GM13976 (cell line): ENCODE data around the gene ZNF407.

Source experiments
- DNase-seq: peaks from one replicate; pipeline ENCODE4 v3.0.0; 2012; ENCODE audit warnings: low spot score
- in situ Hi-C: fragments of 300-500 bp; cut with MboI; formaldehyde crosslinking; loops from one replicate; pipeline ENCODE4 v1.12.0; 2022; ENCODE audit warnings: low sequenced_read_pairs, mixed read lengths, inconsistent platforms; ENCODE audit not compliant: unreplicated experiment
- TF ChIP-seq, protein P1 (sequence below): IDR thresholded peaks from 2 replicates; pipeline ENCODE4 v1.5.1; 2012; ENCODE audit warnings: borderline replicate concordance, mild to moderate bottlenecking; ENCODE audit not compliant: insufficient read depth; ENCODE audit errors: extremely low read depth, missing control alignments, control extremely low read depth

ZNF407 gene

DNA sequence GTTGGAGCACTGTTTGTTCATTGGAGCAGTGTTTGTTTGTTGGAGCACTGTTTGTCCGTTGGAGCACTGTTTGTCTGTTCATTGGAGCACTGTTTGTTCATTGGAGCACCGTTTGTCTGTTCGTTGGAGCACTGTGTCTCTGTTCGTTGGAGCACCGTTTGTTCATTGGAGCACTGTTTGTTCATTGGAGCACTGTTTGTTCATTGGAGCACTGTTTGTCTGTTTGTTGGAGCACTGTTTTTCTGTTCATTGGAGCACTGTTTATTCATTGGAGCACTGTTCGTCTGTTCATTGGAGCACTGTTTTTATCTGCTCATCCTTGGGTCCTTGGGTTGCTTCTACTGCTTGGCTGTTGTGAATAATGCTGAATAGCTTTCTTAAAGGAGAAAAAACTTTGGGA lies 74.7 kb downstream of the ZNF407 start:
- TF ChIP-seq, protein P1, sequence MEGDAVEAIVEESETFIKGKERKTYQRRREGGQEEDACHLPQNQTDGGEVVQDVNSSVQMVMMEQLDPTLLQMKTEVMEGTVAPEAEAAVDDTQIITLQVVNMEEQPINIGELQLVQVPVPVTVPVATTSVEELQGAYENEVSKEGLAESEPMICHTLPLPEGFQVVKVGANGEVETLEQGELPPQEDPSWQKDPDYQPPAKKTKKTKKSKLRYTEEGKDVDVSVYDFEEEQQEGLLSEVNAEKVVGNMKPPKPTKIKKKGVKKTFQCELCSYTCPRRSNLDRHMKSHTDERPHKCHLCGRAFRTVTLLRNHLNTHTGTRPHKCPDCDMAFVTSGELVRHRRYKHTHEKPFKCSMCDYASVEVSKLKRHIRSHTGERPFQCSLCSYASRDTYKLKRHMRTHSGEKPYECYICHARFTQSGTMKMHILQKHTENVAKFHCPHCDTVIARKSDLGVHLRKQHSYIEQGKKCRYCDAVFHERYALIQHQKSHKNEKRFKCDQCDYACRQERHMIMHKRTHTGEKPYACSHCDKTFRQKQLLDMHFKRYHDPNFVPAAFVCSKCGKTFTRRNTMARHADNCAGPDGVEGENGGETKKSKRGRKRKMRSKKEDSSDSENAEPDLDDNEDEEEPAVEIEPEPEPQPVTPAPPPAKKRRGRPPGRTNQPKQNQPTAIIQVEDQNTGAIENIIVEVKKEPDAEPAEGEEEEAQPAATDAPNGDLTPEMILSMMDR = no peak
- in situ Hi-C loops = loop anchor here (25.0 kb wide), 2 partner anchors 290 to 815 kb away; no protein-coding TSS in a partner anchor
- no peak for DNase-seq

DNA sequence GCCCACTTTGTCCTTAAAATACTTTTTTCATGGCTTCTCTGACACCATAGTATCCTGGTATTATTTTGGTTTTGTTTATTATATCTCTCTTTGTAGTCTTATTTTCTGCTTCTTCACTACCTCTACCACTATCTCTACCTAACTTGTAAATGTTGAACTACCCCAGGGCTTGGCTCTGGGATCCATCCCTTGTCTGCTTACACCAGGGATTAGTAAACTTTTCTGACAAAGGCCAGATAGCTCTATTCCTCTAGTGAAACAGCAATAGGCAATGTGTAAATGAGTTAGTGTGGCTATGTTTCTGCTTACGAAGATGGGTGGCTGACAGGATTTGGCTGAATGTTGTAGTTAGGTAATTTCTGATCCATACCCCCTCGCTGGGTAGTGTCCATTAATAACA lies 76.8 kb downstream of the ZNF407 start:
- in situ Hi-C loops = loop anchor here (25.0 kb wide), 2 partner anchors 288 to 813 kb away; no protein-coding TSS in a partner anchor
- no peak for DNase-seq
- TF ChIP-seq, protein P1 = no peak

DNA sequence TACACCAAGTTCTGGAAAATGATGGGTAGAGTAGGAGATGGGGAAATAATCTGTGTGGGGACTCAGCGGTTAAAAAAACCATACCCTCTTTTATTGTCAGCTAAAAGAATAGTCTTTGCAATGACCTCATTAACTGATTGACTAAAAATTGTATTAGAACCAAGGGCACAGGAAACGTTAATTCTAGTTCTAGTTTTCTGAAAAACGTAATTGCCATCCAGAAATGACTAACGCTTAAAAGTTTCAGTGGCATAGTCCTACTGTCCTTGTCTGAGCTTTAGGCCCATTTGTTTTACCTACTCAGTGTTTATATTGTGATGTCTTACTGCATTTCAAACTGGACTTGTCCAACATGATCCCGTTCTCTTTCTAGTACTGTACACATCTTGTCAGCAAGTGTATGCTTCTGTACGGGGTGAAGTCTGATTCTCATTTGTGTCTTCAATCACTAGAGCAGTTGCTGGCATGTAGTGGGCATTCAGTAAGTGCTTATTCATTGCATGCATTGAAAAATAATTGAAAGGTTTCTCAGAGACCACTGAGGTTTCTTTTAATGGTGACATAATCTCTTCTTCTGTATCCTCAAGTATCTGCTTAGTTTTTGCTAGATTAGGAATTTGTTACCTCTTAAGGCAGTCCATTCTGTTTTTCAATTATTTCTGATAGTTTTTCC lies 81.5 kb downstream of the ZNF407 start:
- in situ Hi-C loops = no loop called here
- TF ChIP-seq, protein P1 = no peak
- DNase-seq = no peak

DNA sequence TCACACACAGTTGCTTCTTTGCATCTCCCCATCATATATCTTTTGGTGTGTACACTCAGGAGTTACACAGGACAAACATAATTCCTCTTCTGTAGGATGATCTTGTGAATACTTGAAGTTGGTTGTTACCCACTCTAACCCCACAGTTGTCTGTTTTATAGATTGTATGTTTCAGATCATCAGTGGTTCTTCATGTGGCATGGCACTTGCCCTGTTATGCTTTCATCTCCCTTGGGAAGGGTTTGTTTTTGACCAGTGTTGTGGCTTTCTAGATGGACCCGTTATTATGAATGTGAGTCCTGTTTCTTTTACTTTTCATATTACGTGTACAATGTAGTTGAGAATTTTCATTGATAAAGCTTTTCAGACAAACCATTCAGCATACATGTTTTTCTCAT lies 82.0 kb downstream of the ZNF407 start:
- TF ChIP-seq, protein P1 = no peak
- in situ Hi-C loops = no loop called here

DNA sequence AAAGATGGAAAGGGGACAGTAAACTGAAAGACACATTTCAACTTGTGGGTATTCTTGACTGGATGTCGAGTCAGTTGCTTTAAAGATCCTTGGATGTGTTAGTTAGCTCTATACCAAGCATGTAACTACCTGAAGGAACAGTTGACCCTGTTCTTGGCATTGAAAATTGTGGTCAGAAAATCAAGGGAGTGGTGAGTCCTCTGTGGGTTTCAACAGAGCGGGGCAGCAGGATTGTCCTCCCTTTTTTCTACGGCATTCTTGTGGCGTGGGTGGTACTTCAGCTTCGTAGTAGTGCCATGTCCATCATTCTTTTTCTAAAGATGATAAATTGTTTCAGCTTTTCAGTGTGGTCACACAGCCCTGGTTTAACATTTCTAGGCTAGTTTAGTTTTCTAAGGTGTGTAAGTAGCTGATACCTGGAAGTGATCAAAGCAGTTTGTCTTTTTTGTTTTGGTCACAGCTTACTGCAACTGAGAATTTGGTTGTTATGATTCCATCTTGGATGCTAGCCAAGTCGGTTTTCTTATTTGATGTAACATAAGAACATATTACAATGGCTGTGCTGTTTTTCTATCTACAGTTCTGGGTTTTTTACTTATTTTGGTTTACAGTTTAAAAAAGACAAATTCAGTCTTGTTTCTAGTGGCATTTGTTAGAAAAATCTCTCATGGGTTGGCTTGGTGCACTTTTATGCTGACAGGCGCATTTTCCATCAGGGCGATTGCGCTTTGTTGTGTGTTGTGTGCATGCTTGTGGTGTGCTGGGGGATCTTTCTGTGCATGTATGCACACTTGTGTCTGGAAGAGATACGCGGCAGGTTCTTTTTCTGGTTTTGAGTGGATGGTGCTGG lies 84.7 kb downstream of the ZNF407 start:
- DNase-seq = no peak
- TF ChIP-seq, protein P1 = no peak
- in situ Hi-C loops = no loop called here

More for the DNA sequence above, 82.0 kb downstream of the ZNF407 start:
- DNase-seq = no peak

DNA sequence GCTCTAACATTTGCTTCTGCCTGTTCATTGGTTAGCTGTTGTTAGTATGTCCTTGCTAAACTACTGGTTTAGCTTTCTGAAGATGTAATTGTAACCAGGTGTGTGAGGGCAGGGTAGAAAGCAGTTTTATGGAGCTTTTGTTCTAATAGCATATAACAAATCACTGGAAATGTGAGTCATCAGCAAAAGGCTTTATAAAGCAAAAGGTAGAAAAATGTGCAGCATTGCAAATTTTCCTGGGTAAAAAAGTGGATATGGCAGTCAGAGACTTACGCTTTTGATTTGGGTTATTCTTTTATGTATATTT lies 85.3 kb downstream of the ZNF407 start:
- in situ Hi-C loops = no loop called here
- TF ChIP-seq, protein P1 = no peak
- no peak for DNase-seq
